Measurements from ENCODE around the gene DVL2.

DNA sequence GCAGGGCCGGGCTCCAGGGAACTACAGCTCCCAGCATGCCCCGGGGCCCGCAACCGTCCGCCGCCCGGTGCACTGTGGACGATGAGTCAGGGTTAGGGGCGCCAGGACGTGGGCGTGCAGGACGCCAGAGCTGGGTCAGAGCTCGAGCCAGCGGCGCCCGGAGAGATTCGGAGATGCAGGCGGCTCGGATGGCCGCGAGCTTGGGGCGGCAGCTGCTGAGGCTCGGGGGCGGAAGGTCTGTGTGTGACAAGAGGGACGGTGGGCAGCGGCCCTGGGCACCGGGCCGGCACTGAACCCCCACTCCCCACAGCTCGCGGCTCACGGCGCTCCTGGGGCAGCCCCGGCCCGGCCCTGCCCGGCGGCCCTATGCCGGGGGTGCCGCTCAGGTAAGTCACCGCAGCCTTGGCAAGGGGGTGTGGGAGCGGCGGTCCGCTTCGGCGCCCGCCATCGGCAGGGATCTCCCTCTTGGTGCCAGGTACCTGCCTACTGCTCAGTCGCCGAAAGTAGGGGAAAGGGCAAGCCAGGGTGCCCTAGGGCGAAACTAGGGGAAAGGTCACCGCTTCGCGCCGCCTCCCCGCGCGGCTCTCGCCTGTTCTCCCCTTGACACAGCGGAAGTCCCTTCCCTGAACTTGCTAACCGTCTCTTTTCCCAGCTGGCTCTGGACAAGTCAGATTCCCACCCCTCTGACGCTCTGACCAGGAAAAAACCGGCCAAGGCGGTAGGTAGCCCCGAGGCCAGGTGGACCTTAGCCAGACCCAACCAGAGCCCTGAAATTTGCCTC lies 14.3 kb downstream of the DVL2 start, which contains the start of the genes ACADVL and DLG4:
- TF ChIP-seq CTCF (conservative IDR thresholded peaks at IDR 0.05 in 1 of 2, IDR thresholded peaks at IDR 0.05 in 1 of 2; ENCODE audit: low read depth in 1 of 2, low read length in 2 of 2) (no peak), EZH2 (IDR thresholded peaks at IDR 0.05; ENCODE audit: low read length, missing control alignments) (no peak)
